Measurements from ENCODE around the gene MAGOH.

MAGOH gene

DNA sequence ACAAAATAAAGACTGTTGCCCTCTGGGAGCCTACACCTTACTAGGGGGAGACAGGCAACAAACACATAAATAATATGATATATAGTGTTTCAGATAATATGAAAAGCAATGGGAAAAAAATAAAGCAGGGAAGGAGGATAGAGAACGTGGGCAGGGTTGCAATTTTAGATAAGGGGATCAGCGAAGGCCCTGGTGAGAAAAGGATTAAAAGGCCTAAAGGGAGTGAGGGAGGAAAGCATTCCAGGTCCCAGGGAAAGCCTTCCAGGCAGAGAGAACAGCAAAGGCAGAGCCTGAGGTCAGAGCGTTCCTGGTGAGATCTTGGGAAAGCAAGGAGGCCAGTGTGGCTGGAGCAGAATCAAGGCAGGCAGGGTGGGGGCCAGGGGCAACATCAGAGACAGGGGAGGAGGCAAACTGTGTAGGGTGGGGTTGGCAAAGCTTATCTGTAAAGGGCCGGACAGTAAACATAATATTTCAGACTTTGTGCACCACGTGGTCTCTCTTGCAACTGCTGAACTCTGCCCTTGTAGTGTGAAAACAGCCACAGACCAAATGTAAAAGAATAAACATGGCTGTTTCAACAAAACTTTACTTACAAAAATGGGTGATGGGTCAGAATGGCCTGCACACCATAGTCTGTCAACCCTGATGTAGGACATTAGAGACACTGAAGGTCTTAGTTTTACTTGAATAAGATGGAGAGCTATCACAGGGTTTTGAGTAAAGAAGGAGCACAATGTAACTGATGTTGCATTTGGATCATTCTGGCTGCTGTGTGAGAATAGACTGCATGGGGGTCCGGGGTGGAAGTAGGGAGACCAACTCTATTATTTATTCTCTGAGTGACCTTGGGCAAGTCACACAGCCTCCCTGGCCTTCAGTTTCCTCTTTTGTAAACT is 55.0 kb downstream of the MAGOH start:
- no peak for DNase-seq

DNA sequence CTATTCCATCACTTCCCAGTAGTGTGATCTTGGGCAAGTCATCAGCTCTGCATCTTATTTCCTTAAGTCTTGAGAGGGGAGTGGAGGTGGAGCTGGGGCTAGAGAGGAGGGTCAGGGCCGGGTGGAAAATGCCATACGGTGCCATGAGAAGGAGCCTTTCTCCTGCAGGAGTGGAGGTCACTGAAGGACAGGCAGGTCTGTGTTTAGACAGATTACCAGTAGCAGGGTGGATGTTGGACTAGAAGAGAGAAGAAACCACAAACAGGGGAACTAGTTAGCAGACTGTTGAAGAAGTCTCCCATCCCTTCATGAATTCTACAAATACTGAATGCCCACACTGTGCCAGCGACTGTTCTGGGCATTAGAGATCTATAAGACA is 55.6 kb downstream of the MAGOH start:
- no peak for DNase-seq

DNA sequence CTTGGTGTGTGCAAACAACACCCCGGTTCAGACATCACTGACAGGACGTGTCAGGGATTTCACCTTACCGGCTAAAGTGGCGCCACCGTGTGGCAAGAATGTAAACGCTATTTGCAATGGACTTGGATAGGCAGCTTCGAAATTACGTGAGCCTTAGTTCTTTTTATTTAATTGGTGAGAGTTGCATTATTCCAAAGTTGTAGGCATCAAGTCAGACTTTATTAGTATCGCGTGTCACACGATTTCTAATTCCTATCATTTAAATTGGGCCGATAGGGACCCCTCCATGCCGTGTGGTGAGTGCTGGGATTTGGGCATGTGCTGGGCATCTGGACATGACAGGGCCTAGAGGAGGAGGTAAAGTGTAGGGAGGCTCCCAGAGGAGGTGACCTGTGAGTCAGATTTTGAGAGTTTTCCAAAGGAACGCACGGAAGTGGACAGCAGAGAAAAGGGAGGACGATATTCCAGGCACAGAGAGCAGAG is 56.2 kb downstream of the MAGOH start:
- peak; percentile 22 for DNase-seq

DNA sequence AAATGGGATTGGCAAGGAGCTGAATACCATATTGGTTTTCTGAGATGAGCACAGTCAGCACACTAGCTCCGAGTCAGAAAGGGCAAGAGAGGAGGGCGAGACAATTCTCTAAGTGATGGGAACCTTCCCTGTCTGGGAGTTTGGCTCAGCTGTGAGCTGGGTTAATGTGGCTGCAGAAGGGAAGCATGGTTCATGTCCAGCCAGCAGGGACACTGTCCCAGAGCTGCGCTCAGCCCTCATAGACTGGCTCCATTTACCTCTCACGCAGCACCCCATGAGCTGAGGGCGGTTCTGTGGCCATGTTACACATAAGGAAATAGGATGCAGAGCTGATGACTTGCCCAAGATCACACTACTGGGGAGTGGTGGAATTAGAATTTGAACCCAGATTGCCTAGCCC is 57.4 kb downstream of the MAGOH start:
- DNase-seq = no peak

DNA sequence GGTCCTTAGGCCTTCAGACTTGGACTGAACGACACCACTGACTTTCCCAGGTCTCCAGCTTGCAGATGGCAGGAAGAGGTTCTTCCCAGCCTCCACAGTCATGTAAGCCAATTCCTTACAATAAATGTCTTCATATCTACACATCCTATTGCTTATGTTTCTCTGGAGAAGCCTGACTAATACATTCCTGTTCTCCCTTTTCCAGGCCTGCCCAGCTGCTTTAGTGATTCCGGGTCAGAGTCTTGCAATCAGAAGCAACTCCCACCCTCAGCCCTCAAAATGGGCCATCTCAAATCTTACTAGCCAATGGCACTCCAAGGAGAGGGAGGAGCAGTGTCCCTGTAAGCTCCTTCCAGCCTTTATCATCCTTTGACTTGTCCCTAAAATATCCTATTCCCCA is 58.1 kb downstream of the MAGOH start:
- DNase-seq = no peak
